ENCODE measurements around the gene TPP2. TPM values are rescaled to one million over a fixed set of nuclear protein-coding genes. Genes with fewer than 3 reads are reported as not detected.

The TPP2 gene
- total RNA-seq, 1 experiment from 2014 or later, result 43.6 TPM

- Histone ChIP-seq H3K27me3 (no peaks in the 10 kb centered on the region), H3K36me3 (peaks cover 56% of the 10 kb centered on the region), H3K9me3 (no peaks in the 10 kb centered on the region), H3K4me3 (no peak overlapping the region)
- no peak for DNase-seq
Measured at GRCh38 chr13:102628559-102628958, 31.8 kb downstream of the TPP2 start.

GRCh38 chr13:102631198-102631597 lies 34.4 kb downstream of the TPP2 start:
- peaks cover 77% of the 10 kb centered on the region for H3K36me3 ChIP-seq
- DNase-seq, result no peak
- H3K27me3 ChIP-seq, result no peaks in the 10 kb centered on the region
- H3K9me3 ChIP-seq, result no peaks in the 10 kb centered on the region
- H3K4me3 ChIP-seq, result no peak overlapping the region

- DNase-seq, result no peak
- Histone ChIP-seq H3K9me3 (no peaks in the 10 kb centered on the region), H3K4me3 (no peak overlapping the region), H3K27me3 (no peaks in the 10 kb centered on the region), H3K36me3 (peaks cover 81% of the 10 kb centered on the region)
Measured at GRCh38 chr13:102638741-102639140, 42.0 kb downstream of the TPP2 start.

- no peaks in the 10 kb centered on the region for H3K9me3 ChIP-seq
- DNase-seq, result no peak
- H3K4me3 ChIP-seq, result no peak overlapping the region
- no peaks in the 10 kb centered on the region for H3K27me3 ChIP-seq
- peaks cover 67% of the 10 kb centered on the region for H3K36me3 ChIP-seq
Measured at GRCh38 chr13:102642029-102642428, 45.2 kb downstream of the TPP2 start.

GRCh38 chr13:102642475-102642874 lies 45.7 kb downstream of the TPP2 start:
- DNase-seq, result peak; percentile 5
- Histone ChIP-seq H3K4me3 (no peak overlapping the region), H3K27me3 (no peaks in the 10 kb centered on the region), H3K36me3 (peaks cover 66% of the 10 kb centered on the region), H3K9me3 (no peaks in the 10 kb centered on the region)

- peaks cover 61% of the 10 kb centered on the region for H3K36me3 ChIP-seq
- DNase-seq, result no peak
- H3K4me3 ChIP-seq, result no peak overlapping the region
- no peaks in the 10 kb centered on the region for H3K27me3 ChIP-seq
- no peaks in the 10 kb centered on the region for H3K9me3 ChIP-seq
Measured at GRCh38 chr13:102643656-102644055, 46.9 kb downstream of the TPP2 start.

GRCh38 chr13:102645701-102646100 lies 48.9 kb downstream of the TPP2 start:
- no peak for DNase-seq
- Histone ChIP-seq H3K27me3 (no peaks in the 10 kb centered on the region), H3K9me3 (no peaks in the 10 kb centered on the region), H3K36me3 (peaks cover 61% of the 10 kb centered on the region), H3K4me3 (no peak overlapping the region)

- H3K27me3 ChIP-seq, result no peaks in the 10 kb centered on the region
Measured at GRCh38 chr13:102648046-102648445, 51.3 kb downstream of the TPP2 start.

GRCh38 chr13:102650444-102650843 lies 53.7 kb downstream of the TPP2 start:
- Histone ChIP-seq H3K36me3 (peaks cover 61% of the 10 kb centered on the region), H3K27me3 (no peaks in the 10 kb centered on the region), H3K4me3 (no peak overlapping the region), H3K9me3 (no peaks in the 10 kb centered on the region)
- no peak for DNase-seq

More at GRCh38 chr13:102648046-102648445, 51.3 kb downstream of the TPP2 start:
- Histone ChIP-seq H3K36me3 (peaks cover 55% of the 10 kb centered on the region), H3K4me3 (no peak overlapping the region), H3K9me3 (no peaks in the 10 kb centered on the region)
- DNase-seq, result no peak

- no peak overlapping the region for H3K4me3 ChIP-seq
- H3K9me3 ChIP-seq, result no peaks in the 10 kb centered on the region
- peaks cover 61% of the 10 kb centered on the region for H3K36me3 ChIP-seq
- no peak for DNase-seq
- no peaks in the 10 kb centered on the region for H3K27me3 ChIP-seq
Measured at GRCh38 chr13:102651392-102651791, 54.6 kb downstream of the TPP2 start.

- Histone ChIP-seq H3K4me3 (no peak overlapping the region), H3K27me3 (no peaks in the 10 kb centered on the region), H3K36me3 (peaks cover 64% of the 10 kb centered on the region), H3K9me3 (no peaks in the 10 kb centered on the region)
- DNase-seq, result peak; percentile 81
Measured at GRCh38 chr13:102651892-102652291, 55.1 kb downstream of the TPP2 start.

- Histone ChIP-seq H3K9me3 (peaks cover 16% of the 10 kb centered on the region), H3K27me3 (no peaks in the 10 kb centered on the region), H3K4me3 (no peak overlapping the region), H3K36me3 (peaks cover 72% of the 10 kb centered on the region)
- no peak for DNase-seq
Measured at GRCh38 chr13:102654756-102655155, 58.0 kb downstream of the TPP2 start.

GRCh38 chr13:102657630-102658029 lies 60.8 kb downstream of the TPP2 start:
- H3K4me3 ChIP-seq, result no peak overlapping the region
- peaks cover 72% of the 10 kb centered on the region for H3K36me3 ChIP-seq
- no peak for DNase-seq
- peaks cover 16% of the 10 kb centered on the region for H3K9me3 ChIP-seq
- H3K27me3 ChIP-seq, result no peaks in the 10 kb centered on the region

GRCh38 chr13:102658660-102659059 lies 61.9 kb downstream of the TPP2 start:
- H3K9me3 ChIP-seq, result peaks cover 16% of the 10 kb centered on the region
- peaks cover 69% of the 10 kb centered on the region for H3K36me3 ChIP-seq
- H3K4me3 ChIP-seq, result no peak overlapping the region
- H3K27me3 ChIP-seq, result no peaks in the 10 kb centered on the region
- no peak for DNase-seq

- Histone ChIP-seq H3K4me3 (no peak overlapping the region), H3K9me3 (peaks cover 16% of the 10 kb centered on the region), H3K36me3 (peaks cover 72% of the 10 kb centered on the region), H3K27me3 (no peaks in the 10 kb centered on the region)
- DNase-seq, result no peak
Measured at GRCh38 chr13:102659168-102659713, 62.5 kb downstream of the TPP2 start.

GRCh38 chr13:102667023-102667422 lies 70.2 kb downstream of the TPP2 start:
- no peaks in the 10 kb centered on the region for H3K27me3 ChIP-seq
- no peak for DNase-seq
- H3K36me3 ChIP-seq, result peaks cover 63% of the 10 kb centered on the region
- H3K4me3 ChIP-seq, result no peak overlapping the region
- H3K9me3 ChIP-seq, result no peaks in the 10 kb centered on the region

- DNase-seq, result no peak
- Histone ChIP-seq H3K9me3 (no peaks in the 10 kb centered on the region), H3K27me3 (no peaks in the 10 kb centered on the region), H3K36me3 (peaks cover 63% of the 10 kb centered on the region), H3K4me3 (no peak overlapping the region)
Measured at GRCh38 chr13:102667911-102668310, 71.1 kb downstream of the TPP2 start.

GRCh38 chr13:102670130-102670529 lies 73.3 kb downstream of the TPP2 start:
- no peaks in the 10 kb centered on the region for H3K9me3 ChIP-seq
- H3K36me3 ChIP-seq, result peaks cover 60% of the 10 kb centered on the region
- H3K27me3 ChIP-seq, result no peaks in the 10 kb centered on the region
- DNase-seq, result no peak
- no peak overlapping the region for H3K4me3 ChIP-seq

- Histone ChIP-seq H3K36me3 (peaks cover 64% of the 10 kb centered on the region), H3K27me3 (no peaks in the 10 kb centered on the region), H3K9me3 (no peaks in the 10 kb centered on the region)
Measured at GRCh38 chr13:102675115-102675514, 78.3 kb downstream of the TPP2 start.

More at GRCh38 chr13:102675115-102675514, 78.3 kb downstream of the TPP2 start:
- no peak overlapping the region for H3K4me3 ChIP-seq
- DNase-seq, result no peak
